Germinal center (tissue), 1 donor: ENCODE results near the gene XPNPEP2.
"Not testable (repeated sequence)": the region's sequence is repeated elsewhere in the genome, so short reads cannot be mapped to it uniquely, and the experiment has no call there.

Experiments used
- DNase-seq: peaks from one replicate; pipeline ENCODE4 v3.0.0; 2012; ENCODE audit warnings: mixed read lengths, low spot score

Gene XPNPEP2

DNA sequence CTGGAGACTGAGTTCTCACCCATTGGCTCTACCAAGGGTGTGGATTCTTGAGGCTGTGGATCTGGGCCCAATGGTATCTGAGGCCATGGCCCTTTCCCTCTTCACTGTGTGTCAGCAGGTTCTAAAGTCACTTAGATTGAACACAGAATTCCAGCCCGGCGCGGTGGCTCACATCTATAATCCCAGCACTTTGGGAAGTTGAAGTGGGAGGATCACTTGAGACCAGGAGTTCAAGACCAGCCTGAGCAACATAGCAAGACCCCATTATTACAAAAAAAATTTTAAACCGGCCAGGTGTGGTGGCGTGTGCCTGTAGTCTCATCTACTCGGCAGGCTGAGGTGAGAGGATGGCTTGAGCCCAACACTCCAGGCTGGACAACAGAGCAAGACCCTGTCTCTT lies 18.0 kb upstream of the XPNPEP2 start:
- DNase-seq = no peak

GRCh38 chrX:129721414-129721813 lies 17.4 kb upstream of the XPNPEP2 start:
- DNase-seq = no peak

DNA sequence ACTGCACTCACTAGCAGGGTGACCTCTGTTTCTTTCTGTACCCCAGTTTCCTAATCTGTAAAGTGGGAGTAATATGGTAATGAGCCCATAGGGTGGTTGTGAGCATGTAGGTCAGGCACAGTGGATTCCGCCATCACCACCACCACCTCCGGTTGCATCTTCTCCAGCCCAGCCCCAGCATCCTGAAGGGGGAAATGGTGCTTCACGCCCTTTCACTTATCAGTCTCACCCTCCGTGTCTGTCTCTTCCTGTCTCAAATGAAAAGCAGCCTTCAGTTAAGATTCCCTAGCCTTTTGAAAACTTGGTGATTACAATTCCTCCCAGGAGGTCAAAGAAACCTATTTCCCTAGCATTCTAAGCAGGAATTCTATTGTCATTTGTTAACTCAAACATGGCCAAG lies 16.9 kb upstream of the XPNPEP2 start:
- DNase-seq = no peak

- DNase-seq = no peak
These were observed 15.3 kb upstream of the XPNPEP2 start for GRCh38 chrX:129723511-129723910.

DNA sequence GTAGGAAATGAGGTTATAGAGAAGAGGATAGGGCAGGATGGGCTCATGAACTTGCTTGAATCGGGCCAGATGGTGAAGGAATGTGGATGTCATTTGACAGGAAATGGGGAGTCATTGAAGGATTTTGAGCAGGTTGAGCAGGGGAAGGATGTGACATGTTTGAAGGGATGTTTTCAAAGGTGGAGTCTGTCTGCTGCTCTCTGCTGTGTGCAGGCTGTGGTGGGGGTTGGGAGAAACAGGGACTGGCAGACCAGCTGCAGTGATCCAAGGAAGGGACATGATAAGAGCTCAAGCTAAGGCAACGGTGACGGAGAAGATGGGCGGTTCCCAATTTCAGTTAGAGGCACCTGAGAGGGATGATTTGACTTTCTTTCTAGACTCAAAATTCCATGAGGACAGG lies 14.0 kb upstream of the XPNPEP2 start:
- DNase-seq = no peak

DNA sequence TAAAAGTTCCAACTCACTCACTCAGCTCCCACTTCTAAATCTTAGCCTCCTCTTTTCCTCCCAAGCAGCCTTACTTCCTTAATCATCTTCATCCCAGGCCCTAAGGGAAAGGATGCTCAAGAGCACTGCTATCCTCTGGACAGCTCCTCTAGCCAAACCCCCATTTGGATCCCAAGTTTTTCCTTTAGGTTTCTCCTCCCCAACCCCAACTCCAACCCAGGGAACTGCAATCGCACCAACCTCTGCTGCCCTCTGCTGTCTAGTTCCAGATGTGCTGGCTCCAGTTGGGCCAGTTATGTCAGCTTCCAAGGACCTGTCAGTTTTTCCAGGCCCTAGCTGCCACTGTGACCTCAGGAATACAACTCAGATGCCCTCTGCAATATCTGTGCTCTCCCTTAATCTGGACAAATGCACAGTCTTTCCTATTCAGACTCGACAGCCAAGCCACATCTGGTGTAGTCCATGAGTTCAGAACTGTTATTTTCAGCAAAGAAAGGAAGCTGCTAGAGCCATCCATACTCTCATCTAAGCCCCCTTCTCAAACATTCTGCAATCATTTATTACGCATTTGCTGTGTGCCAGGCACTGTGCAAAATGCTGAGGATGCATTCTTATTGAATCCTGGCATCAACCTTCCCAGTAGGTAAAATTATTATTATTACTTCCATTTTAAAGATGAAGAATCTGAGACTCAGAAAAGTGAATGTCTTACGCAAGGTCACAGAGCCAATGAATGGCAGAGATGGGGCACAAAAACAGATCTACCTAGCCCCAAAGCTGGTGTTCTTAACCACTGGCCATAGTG lies 12.3 kb upstream of the XPNPEP2 start:
- DNase-seq = no peak

DNA sequence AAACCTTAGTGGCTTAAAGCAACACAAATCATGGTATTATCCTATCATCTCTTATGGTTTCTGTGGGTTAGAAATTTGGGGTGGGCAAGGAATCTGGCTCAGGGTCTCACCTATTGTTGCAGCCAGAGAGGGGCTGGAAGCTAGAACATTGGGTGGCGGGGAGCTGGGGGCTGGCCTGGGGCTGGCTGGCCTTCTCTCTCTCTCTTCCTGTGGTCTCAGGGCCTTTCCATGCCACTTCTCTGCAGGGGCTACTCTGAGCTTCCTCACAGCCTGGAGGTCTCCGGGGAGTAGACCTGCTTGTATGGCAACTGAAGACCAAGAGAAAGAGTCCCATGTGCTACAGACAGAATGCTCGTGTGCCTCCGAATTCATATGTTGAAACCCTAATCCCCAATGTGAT lies 10.7 kb upstream of the XPNPEP2 start:
- no peak for DNase-seq

GRCh38 chrX:129731228-129731627 lies 7.6 kb upstream of the XPNPEP2 start:
- no peak for DNase-seq

GRCh38 chrX:129732857-129733256 lies 5.9 kb upstream of the XPNPEP2 start:
- no peak for DNase-seq

DNA sequence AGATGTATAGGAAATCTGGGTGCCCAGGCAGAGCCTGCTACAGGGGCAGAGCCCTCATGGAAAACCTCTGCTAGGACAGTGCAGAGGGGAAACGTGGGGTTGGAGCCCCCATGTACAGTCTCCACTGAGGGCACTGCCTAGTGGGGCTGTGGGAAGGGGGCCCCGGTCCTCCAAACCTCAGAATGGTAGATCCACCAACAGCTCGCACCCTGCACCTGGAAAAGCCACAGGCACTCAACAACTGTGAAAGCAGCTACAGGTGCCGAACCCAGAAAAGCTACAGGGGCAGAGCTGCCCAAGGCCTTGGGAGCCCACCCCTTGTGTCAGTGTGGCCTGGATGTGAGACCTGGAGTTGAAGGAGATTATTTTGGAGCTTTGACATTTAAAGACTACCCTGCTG lies 5.4 kb upstream of the XPNPEP2 start:
- no peak for DNase-seq

GRCh38 chrX:129736491-129736890 lies 2.3 kb upstream of the XPNPEP2 start:
- no peak for DNase-seq

GRCh38 chrX:129737916-129738315 lies 863 bp upstream of the XPNPEP2 start:
- peak; percentile 31 for DNase-seq

GRCh38 chrX:129739578-129739977 lies 799 bp downstream of the XPNPEP2 start:
- DNase-seq = no peak

GRCh38 chrX:129741880-129742758 lies 3.3 kb downstream of the XPNPEP2 start:
- no peak for DNase-seq

GRCh38 chrX:129742759-129743152 lies 4.0 kb downstream of the XPNPEP2 start:
- DNase-seq = not testable (repeated sequence)

DNA sequence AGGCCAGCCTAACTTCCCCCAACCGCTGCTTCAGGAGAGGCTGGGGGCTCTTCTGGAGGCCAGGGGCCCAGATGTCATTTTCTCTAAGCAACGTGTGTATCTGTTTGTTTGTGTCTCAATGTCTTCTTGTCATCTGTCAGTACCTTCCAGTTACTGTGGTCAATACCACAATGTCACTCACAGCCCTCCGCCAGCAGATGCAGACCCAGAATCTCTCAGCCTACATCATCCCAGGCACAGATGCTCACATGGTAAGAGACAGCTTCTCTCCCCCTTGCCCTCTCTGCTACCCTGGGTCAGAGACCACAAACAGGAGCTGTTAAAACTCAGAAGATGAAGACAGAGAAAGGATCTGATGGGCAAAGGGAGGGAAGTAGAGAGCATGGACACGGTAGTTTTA lies 5.0 kb downstream of the XPNPEP2 start:
- DNase-seq = no peak

GRCh38 chrX:129744861-129745321 lies 6.1 kb downstream of the XPNPEP2 start:
- DNase-seq = no peak

- no peak for DNase-seq
These were observed 8.0 kb downstream of the XPNPEP2 start for GRCh38 chrX:129746557-129747470.

- DNase-seq = no peak
These were observed 8.8 kb downstream of the XPNPEP2 start for GRCh38 chrX:129747533-129747932.

DNA sequence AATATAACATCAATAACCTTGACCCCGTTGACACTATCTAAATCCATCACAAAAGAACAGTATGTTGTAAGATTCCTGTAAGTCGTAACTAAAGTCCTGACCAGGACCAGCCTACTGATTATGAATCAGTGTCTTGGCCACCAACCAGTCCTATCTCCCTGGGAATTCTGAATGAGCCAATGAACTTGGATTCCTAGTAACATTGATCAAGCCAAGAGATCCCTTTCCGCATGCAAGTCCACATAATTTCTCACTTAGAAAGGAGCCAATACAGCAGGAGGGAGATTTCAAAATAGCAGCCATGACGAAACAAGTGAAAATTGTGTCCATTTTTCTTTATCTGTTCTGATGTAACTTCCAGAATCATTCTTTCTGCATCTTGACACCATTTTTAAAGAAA lies 9.5 kb downstream of the XPNPEP2 start:
- no peak for DNase-seq

- DNase-seq = no peak
These were observed 10.3 kb downstream of the XPNPEP2 start for GRCh38 chrX:129749069-129749468.

DNA sequence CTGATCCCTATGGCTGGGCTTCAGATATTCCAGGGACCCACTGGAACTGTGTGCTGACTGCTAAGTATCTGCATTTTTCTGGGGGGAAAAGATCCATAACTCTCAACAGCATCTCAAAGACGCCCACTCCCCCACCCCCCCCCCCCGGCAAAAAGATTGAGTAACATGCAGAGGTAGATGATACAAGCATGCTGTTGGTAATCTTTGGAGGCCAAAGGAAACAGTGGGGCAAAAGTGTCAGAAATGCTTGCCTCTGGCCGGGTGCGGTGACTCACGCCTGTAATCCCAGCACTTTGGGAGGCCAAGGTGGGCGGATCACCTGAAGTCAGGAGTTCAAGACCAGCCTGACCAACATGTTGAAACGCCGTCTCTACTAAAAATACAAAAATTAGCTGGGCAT lies 12.2 kb downstream of the XPNPEP2 start:
- DNase-seq = no peak
